Heart right ventricle (tissue), 16 donors: Measurements from ENCODE around the gene AKR1C1. TPM values are rescaled to one million over a fixed set of nuclear protein-coding genes. Genes with fewer than 3 reads are reported as not detected.

Experiments
- ATAC-seq, 8 donors: fragments of 200-7000 bp; cut with Tn5 transposase; one replicate each; pipeline ENCODE4 v1.9.1; 2020; ENCODE audit warnings: mild to moderate bottlenecking in 8 of 8, moderate library complexity in 8 of 8, moderate number of reproducible peaks in 1 of 8
- DNase-seq, 2 donors: peaks; one replicate each; pipeline ENCODE4 v3.0.0-alpha.2; 2020
- H3K27ac ChIP-seq, 10 donors: fragments of 200-600 bp; sonication (generic) in 2 of 10; one replicate each; pipeline versions ENCODE4 v1.5.0 to v1.8.0; 2020 to 2022; ENCODE audit warnings: mild to moderate bottlenecking in 3 of 10
- H3K27me3 ChIP-seq, 7 donors: fragments of 200-600 bp; one replicate each; pipeline ENCODE4 v1.8.0; 2021 to 2022; ENCODE audit warnings: mild to moderate bottlenecking in 2 of 7
- H3K36me3 ChIP-seq, 9 donors: fragments of 200-600 bp; sonication (generic) in 1 of 9; one replicate each; pipeline versions ENCODE4 v1.5.0 to v1.8.0; 2020 to 2022; ENCODE audit warnings: mild to moderate bottlenecking in 2 of 9
- H3K4me1 ChIP-seq, 9 donors: fragments of 200-600 bp; sonication (generic) in 1 of 9; one replicate each; pipeline versions ENCODE4 v1.5.0 to v1.8.0; 2020 to 2022; ENCODE audit warnings: mild to moderate bottlenecking in 4 of 9
- H3K4me3 ChIP-seq, 10 donors: fragments of 200-600 bp; sonication (generic) in 2 of 10; one replicate each; pipeline versions ENCODE4 v1.5.0 to v1.8.0; 2020 to 2022; ENCODE audit warnings: mild to moderate bottlenecking in 7 of 10, moderate library complexity in 2 of 10
- H3K9me3 ChIP-seq, 11 donors: fragments of 200-600 bp in 10 of 11; sonication (generic) in 2 of 11; one replicate each; pipeline versions ENCODE4 v1.5.0 to v1.8.0; 2013 to 2022; ENCODE audit warnings: mild to moderate bottlenecking in 2 of 11, control low read depth in 1 of 11, moderate library complexity in 1 of 11
- WGBS, 2 donors: extraction: QIAGEN DNeasy Blood & Tissue Kit; methylation state at CpG; one replicate each; pipeline ENCODE4 v1.1.7; 2013; ENCODE audit warnings: inconsistent platforms in 1 of 2; 5-methylcytosine and 5-hydroxymethylcytosine counted together
- intact Hi-C, 10 donors: fragments of 100-400 bp; cut with DNase I; formaldehyde crosslinking; loops; one replicate each; pipeline versions ENCODE4 v1.11.1 to v1.14.2; 2022
- polyA plus RNA-seq, 2 donors: library from polyadenylated mRNA; stranded (reverse); fragments of 200-250 nt; gene quantifications; one replicate each; pipeline ENCODE4 v1.2.3, GENCODE V29; 2013
- total RNA-seq, 10 donors: library from RNA; stranded (reverse); fragmentation: NEBNext Ultra II Directional in 3 of 10; extraction: Animal tissue kit (Norgen Biotek cat#: 25700) in 3 of 10; gene quantifications; one replicate each; pipeline versions ENCODE4 v1.2.1 to v1.2.4, GENCODE V29; 2021 to 2023
- TF ChIP-seq, protein P1 (sequence below), 9 donors: fragments of 200-600 bp; sonication (generic) in 2 of 9; IDR thresholded peaks; one replicate each; pipeline versions ENCODE4 v1.5.0 to v1.8.0; 2021 to 2022; ENCODE audit warnings: antibody characterized with exemption in 9 of 9, mild to moderate bottlenecking in 5 of 9, moderate library complexity in 1 of 9
- donor health status: Arrhythmogenic right ventricular cardiomyopathy.
- donor health status: ischemic (EF 13 %, LVEDD 7.1; RV severe dilation, severe dysfunction).
- donor health status: healthy with polysubstance abuse.
- donor health status: DM: no; HTN: yes; CAD: no.
- donor health status: DM: no; HTN: no; CAD: no.
- donor health status: ischemic (EF 25% LVEDD 6.9; RV normal size, moderate dysfunction).
- donor health status: ischemic (EF 25% LVEDD 5.7; RV mildly dilated, moderate dysfunction).
- donor health status: healthy.
- donor health status: DM: yes; HTN: yes; CAD: no.
- donor health status: Ischemic cardiomyopathy.
- donor health status: ischemic (EF 35%, LVEDD 5.7; RV mildly dilated, moderate dysfunction).
- donor health status: nonischemic (EF 11% LVEDD 7.7; RV severe dilation, severe dysfunction).
- donor health status: DM: yes; HTN: yes; CAD: no.
- donor health status: PGD.
- donor health status: ischemic (EF 29% LVEDD 5.4; RV normal size, mild dysfunction).
- donor health status: nonischemic (EF 23%, LVEDD 6.1; RV moderate dilation, normal function).

Gene AKR1C1
- total and polyA plus RNA-seq, 12 donors, result 6.6 to 131 (median 15.5) TPM

DNA sequence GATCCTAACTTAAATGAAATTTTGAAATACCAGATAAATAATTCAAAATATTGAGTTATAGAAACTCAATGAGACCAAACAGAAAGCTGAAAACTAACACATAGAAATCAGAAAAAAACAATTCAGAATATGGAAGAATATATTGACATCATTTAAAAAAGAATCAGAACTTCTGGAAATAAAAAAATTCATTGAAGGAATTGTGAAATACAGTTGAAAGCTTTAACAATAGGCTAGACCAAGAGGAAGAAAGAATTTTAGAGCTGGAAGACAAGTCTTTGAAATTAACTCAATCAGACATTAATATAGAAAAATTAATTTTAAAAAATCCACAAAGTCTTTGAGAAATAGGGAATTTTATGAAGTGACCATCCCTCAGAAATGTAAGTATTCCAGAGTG is 36.8 kb upstream of the AKR1C1 start:
- ATAC-seq (no peak), DNase-seq (no peak)
- no peak overlapping the region for H3K27ac ChIP-seq
- TF ChIP-seq, protein P1, sequence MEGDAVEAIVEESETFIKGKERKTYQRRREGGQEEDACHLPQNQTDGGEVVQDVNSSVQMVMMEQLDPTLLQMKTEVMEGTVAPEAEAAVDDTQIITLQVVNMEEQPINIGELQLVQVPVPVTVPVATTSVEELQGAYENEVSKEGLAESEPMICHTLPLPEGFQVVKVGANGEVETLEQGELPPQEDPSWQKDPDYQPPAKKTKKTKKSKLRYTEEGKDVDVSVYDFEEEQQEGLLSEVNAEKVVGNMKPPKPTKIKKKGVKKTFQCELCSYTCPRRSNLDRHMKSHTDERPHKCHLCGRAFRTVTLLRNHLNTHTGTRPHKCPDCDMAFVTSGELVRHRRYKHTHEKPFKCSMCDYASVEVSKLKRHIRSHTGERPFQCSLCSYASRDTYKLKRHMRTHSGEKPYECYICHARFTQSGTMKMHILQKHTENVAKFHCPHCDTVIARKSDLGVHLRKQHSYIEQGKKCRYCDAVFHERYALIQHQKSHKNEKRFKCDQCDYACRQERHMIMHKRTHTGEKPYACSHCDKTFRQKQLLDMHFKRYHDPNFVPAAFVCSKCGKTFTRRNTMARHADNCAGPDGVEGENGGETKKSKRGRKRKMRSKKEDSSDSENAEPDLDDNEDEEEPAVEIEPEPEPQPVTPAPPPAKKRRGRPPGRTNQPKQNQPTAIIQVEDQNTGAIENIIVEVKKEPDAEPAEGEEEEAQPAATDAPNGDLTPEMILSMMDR (IDR thresholded peaks at IDR 0.05), result no peak
- peaks cover 0 to 39% (median 6%) of the 10 kb centered on the region in 11 donors for H3K9me3 ChIP-seq
- no peak overlapping the region for H3K4me3 ChIP-seq
- no peaks in the 10 kb centered on the region for H3K36me3 ChIP-seq
- H3K27me3 ChIP-seq, result no peaks in the 10 kb centered on the region
- H3K4me1 ChIP-seq, result no peaks in the 10 kb centered on the region
- intact Hi-C loops, result no loop called here

DNA sequence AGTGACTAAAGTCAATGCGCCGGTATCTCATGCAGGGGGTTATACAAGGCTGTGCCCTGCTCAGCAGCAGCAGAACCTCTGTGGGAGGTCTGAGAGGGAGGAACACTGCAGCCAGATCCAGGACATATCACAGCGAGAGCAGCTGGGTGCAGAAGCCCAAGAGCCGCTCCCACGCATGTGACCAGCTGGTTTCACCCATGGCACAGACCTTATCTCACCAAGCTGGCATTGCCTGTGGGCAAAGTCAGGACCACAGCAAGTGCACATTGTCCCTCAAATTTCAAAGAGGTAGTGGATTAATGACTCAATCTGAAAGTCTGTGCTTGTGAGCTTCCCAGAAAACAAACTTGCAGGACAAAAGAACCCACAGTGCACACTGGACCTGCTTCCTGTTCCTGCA is 31.6 kb upstream of the AKR1C1 start:
- TF ChIP-seq, protein P1 (IDR thresholded peaks at IDR 0.05), result no peak
- 74 to 92% methylated on average over 5 of the region's 5 CpGs for WGBS, 2 donors
- Histone ChIP-seq H3K27me3 (no peaks in the 10 kb centered on the region), H3K4me3 (no peak overlapping the region), H3K9me3 (peaks cover 0 to 24% (median 4%) of the 10 kb centered on the region in 11 donors), H3K27ac (no peak overlapping the region), H3K36me3 (no peaks in the 10 kb centered on the region), H3K4me1 (no peaks in the 10 kb centered on the region)
- DNase-seq (no peak), ATAC-seq (peak in 2 of 8 donors; percentile 20 to 44)
- intact Hi-C loops, result no loop called here

DNA sequence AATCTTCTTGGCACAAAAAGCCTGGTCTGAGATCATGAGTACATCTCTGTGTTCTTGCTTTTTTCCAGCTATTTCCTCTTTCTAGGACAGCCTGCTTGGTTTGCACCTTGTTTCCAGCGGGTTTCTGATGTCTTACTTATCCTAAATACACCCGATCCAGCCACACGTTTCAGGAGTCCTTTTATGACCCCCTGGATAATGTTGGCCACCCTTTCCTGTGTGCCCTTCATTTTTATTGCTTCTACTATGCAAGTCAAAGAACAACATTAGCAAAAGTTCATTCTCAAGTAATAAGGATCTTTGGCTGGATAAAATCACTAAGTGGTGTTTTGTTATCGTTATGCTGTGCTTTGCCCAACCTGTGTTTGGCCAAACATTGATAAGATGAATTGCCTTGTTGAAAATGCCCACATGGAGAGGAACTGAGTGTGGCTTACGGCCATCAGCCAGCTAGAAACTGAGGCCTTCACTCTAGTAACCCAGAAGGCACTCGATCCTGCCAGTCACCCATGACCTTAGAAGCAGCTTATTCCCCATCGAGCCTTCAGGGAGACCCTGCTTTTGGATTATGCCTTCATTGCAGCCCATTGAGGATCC is 28.7 kb upstream of the AKR1C1 start:
- H3K27ac ChIP-seq, result no peak overlapping the region
- H3K36me3 ChIP-seq, result no peaks in the 10 kb centered on the region
- no peaks in the 10 kb centered on the region for H3K4me1 ChIP-seq
- peaks cover 0 to 9% (median 0%) of the 10 kb centered on the region in 11 donors for H3K9me3 ChIP-seq
- TF ChIP-seq, protein P1 (IDR thresholded peaks at IDR 0.05), result no peak
- H3K27me3 ChIP-seq, result no peaks in the 10 kb centered on the region
- intact Hi-C loops, result no loop called here
- ATAC-seq, result no peak
- H3K4me3 ChIP-seq, result no peak overlapping the region
- WGBS, 2 donors, result 87 to 96% methylated on average over 7 of the region's 7 CpGs
- no peak for DNase-seq

DNA sequence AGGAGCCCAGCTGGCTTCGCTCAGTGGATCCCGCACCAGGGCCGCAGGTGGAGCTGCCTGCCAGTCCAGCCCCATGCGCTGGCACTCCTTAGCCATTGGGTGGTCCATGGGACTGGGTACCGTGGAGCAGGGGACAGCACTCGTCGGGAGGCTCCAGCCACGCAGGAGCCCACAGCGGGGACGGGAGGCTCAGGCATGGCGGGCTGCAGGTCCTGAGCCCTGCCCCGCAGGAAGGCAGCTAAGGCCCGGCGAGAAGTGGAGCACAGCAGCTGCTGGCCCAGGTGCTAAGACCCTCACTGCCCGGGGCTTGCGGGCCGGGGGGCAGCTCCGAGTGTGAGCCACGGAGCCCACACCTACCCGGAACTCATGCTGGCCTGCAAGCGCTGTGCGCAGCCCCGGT is 25.9 kb upstream of the AKR1C1 start:
- 97 to 99% methylated on average over 23 of the region's 23 CpGs for WGBS, 2 donors
- ATAC-seq (no peak), DNase-seq (no peak)
- intact Hi-C loops, result no loop called here
- Histone ChIP-seq H3K4me1 (peaks cover 0 to 15% (median 10%) of the 10 kb centered on the region in 9 donors), H3K27ac (no peak overlapping the region), H3K9me3 (no peaks in the 10 kb centered on the region), H3K4me3 (no peak overlapping the region), H3K36me3 (no peaks in the 10 kb centered on the region), H3K27me3 (no peaks in the 10 kb centered on the region)
- TF ChIP-seq, protein P1 (IDR thresholded peaks at IDR 0.05), result no peak
